Parathyroid adenoma (tissue), 2 donors: Measurements from ENCODE around the gene ITGAD.
"Not testable (repeated sequence)": the region's sequence is repeated elsewhere in the genome, so short reads cannot be mapped to it uniquely, and the experiment has no call there.

Experiments
- H2AFZ ChIP-seq: fragments of 300-600 bp; sonication (generic); one replicate; pipeline ENCODE4 v1.7.0; 2017; ENCODE audit warnings: antibody characterized with exemption, mild to moderate bottlenecking
- H3K27ac ChIP-seq: fragments of 300-600 bp; sonication (generic); one replicate; pipeline ENCODE4 v1.7.0; 2017
- H3K27me3 ChIP-seq: fragments of 300-600 bp; sonication (generic); one replicate; pipeline ENCODE4 v1.7.0; 2017; ENCODE audit warnings: low read length; ENCODE audit not compliant: control insufficient read depth, insufficient read depth
- H3K36me3 ChIP-seq: fragments of 300-600 bp; sonication (generic); one replicate; pipeline ENCODE4 v1.7.0; 2017; ENCODE audit warnings: low read length; ENCODE audit not compliant: control insufficient read depth, insufficient read depth
- H3K4me1 ChIP-seq: fragments of 300-600 bp; sonication (generic); one replicate; pipeline ENCODE4 v1.7.0; 2017; ENCODE audit warnings: control low read depth
- H3K4me2 ChIP-seq: fragments of 300-600 bp; sonication (generic); one replicate; pipeline ENCODE4 v1.7.0; 2017; ENCODE audit warnings: low read length
- H3K4me3 ChIP-seq: fragments of 300-600 bp; sonication (generic); one replicate; pipeline ENCODE4 v1.7.0; 2017; ENCODE audit warnings: low read depth, low read length
- H3K79me2 ChIP-seq: fragments of 300-600 bp; sonication (generic); one replicate; pipeline ENCODE4 v1.7.0; 2017; ENCODE audit warnings: control low read depth
- H3K9ac ChIP-seq: fragments of 300-600 bp; sonication (generic); one replicate; pipeline ENCODE4 v1.7.0; 2017; ENCODE audit warnings: mild to moderate bottlenecking
- H3K9me3 ChIP-seq: fragments of 300-600 bp; sonication (generic); one replicate; pipeline ENCODE4 v1.7.0; 2017; ENCODE audit warnings: low read length; ENCODE audit not compliant: control insufficient read depth
- CTCF ChIP-seq: fragments of 300-600 bp; sonication (generic); IDR thresholded peaks from one replicate; pipeline ENCODE4 v1.7.0; 2017; ENCODE audit warnings: antibody characterized with exemption, mild to moderate bottlenecking
- donor health status: primary hyperparathyroidism.

ITGAD gene

DNA sequence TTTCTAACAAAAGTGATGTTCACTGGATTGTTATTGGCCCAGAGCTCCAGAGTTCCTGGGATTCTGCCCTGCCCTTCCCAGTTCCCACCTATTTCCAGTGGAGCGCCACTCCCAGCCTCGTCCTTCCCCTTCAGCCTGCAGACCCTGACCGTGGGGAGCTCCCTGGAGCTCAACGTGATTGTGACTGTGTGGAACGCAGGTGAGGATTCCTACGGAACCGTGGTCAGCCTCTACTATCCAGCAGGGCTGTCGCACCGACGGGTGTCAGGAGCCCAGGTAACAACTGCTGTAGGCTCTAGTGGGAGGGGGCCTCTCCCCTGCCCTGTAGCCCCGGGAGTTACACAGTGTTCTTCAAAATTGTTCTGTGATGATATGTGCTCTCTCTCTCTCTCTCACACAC, 23.2 kb downstream of the ITGAD start:
- no peak overlapping the region for H3K27ac ChIP-seq
- H3K4me1 ChIP-seq, result no peaks in the 10 kb centered on the region
- H3K4me2 ChIP-seq, result no peak overlapping the region
- no peak overlapping the region for H3K4me3 ChIP-seq
- H3K9ac ChIP-seq, result no peak overlapping the region
- TF ChIP-seq CTCF, result no peak
- no peaks in the 10 kb centered on the region for H3K79me2 ChIP-seq
- no peak overlapping the region for H2AFZ ChIP-seq
- H3K36me3 ChIP-seq, result no peaks in the 10 kb centered on the region
- no peaks in the 10 kb centered on the region for H3K27me3 ChIP-seq
- no peaks in the 10 kb centered on the region for H3K9me3 ChIP-seq

- not testable (repeated sequence) for H2AFZ ChIP-seq, H3K36me3 ChIP-seq, H3K27ac ChIP-seq, H3K4me1 ChIP-seq, H3K9me3 ChIP-seq, H3K4me3 ChIP-seq, H3K9ac ChIP-seq, H3K79me2 ChIP-seq, H3K4me2 ChIP-seq, H3K27me3 ChIP-seq
These were observed 23.9 kb downstream of the ITGAD start for GRCh38 chr16:31417036-31417435.

- no peaks in the 10 kb centered on the region for H3K9me3 ChIP-seq
- H3K36me3 ChIP-seq, result no peaks in the 10 kb centered on the region
- no peak for TF ChIP-seq CTCF
These were observed 24.8 kb downstream of the ITGAD start for GRCh38 chr16:31417916-31418315.

GRCh38 chr16:31420037-31420436, 26.9 kb downstream of the ITGAD start:
- Histone ChIP-seq H3K36me3 (no peaks in the 10 kb centered on the region), H2AFZ (no peak overlapping the region), H3K9ac (no peak overlapping the region), H3K4me3 (no peak overlapping the region), H3K27ac (no peak overlapping the region), H3K4me1 (no peaks in the 10 kb centered on the region), H3K27me3 (no peaks in the 10 kb centered on the region), H3K79me2 (no peaks in the 10 kb centered on the region), H3K4me2 (no peak overlapping the region), H3K9me3 (no peaks in the 10 kb centered on the region)
- TF ChIP-seq CTCF, result no peak

More at GRCh38 chr16:31417916-31418315, 24.8 kb downstream of the ITGAD start:
- Histone ChIP-seq H3K4me2 (no peak overlapping the region), H3K27me3 (no peaks in the 10 kb centered on the region), H3K79me2 (no peaks in the 10 kb centered on the region), H3K4me3 (no peak overlapping the region), H3K4me1 (no peaks in the 10 kb centered on the region), H2AFZ (no peak overlapping the region), H3K9ac (no peak overlapping the region), H3K27ac (no peak overlapping the region)

DNA sequence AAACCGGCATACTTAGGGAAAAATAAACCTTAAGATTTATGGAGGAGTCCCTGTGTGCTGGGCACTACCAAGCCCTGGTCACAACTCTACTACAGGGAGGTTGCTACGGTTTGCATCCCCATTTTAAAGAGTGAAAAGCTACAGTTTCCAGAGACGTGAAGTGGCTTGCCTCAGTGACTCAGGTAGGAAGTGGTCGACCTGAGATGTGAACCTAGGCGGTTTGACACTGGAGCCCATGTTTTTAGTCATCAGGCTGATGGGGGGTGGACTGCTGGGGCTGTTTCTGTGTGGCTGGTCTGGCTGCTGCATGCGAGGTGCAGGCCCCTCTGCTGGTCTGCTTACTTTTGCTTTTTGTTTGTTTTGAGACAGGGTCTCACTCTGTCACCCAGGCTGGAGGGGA, 28.5 kb downstream of the ITGAD start:
- H3K4me2 ChIP-seq, result no peak overlapping the region
- no peaks in the 10 kb centered on the region for H3K36me3 ChIP-seq
- no peaks in the 10 kb centered on the region for H3K79me2 ChIP-seq
- H3K9me3 ChIP-seq, result no peaks in the 10 kb centered on the region
- H3K4me1 ChIP-seq, result no peaks in the 10 kb centered on the region
- H3K27me3 ChIP-seq, result no peaks in the 10 kb centered on the region
- H3K4me3 ChIP-seq, result no peak overlapping the region
- H2AFZ ChIP-seq, result no peak overlapping the region
- H3K9ac ChIP-seq, result no peak overlapping the region
- no peak overlapping the region for H3K27ac ChIP-seq
- TF ChIP-seq CTCF, result no peak
